Measurements from ENCODE around the gene PARD3. TPM values are rescaled to one million over a fixed set of nuclear protein-coding genes. Genes with fewer than 3 reads are reported as not detected.

The PARD3 gene
- polyA plus RNA-seq, 1 donor from 2014 or later: 12.4 TPM

- TF ChIP-seq MXI1 (conservative IDR thresholded peaks at IDR 0.05; ENCODE audit: poor library complexity, severe bottlenecking): no peak
- TF ChIP-seq EZH2 (IDR thresholded peaks at IDR 0.05; ENCODE audit: borderline replicate concordance, insufficient read depth, low read length, poor library complexity, severe bottlenecking): no peak
- no peak for TF ChIP-seq EP300 (conservative IDR thresholded peaks at IDR 0.05; ENCODE audit: poor library complexity, severe bottlenecking)
- TF ChIP-seq TAF1 (IDR thresholded peaks at IDR 0.05; ENCODE audit: low read depth): no peak
- TF ChIP-seq RAD21 (conservative IDR thresholded peaks at IDR 0.05): no peak
- no peaks in the 10 kb centered on the region for H4K20me1 ChIP-seq (ENCODE audit: insufficient read depth)
- no peaks in the 10 kb centered on the region for H3K36me3 ChIP-seq (ENCODE audit: insufficient read depth, low read length)
- no peak overlapping the region for H3K9ac ChIP-seq (ENCODE audit: low read length)
- H3K27me3 ChIP-seq (ENCODE audit: insufficient read depth, low read depth, low read length): no peaks in the 10 kb centered on the region
- peaks cover 9% of the 10 kb centered on the region for H3K79me2 ChIP-seq (replicated peaks; ENCODE audit: insufficient read depth, low read length)
- H3K9me2 ChIP-seq (ENCODE audit: insufficient read depth, low read length): no peaks in the 10 kb centered on the region
- H2AFZ ChIP-seq (ENCODE audit: low read depth, low read length): no peak overlapping the region
- H3K4me2 ChIP-seq (ENCODE audit: low read length): no peak overlapping the region
- H3K4me3 ChIP-seq (ENCODE audit: low read length): no peak overlapping the region
- H3K9me3 ChIP-seq (ENCODE audit: low read length): no peaks in the 10 kb centered on the region
- H3K27ac ChIP-seq (ENCODE audit: low read length): no peak overlapping the region
- no peaks in the 10 kb centered on the region for H3F3A ChIP-seq (ENCODE audit: insufficient read depth, low read length, poor library complexity, severe bottlenecking)
Measured at GRCh38 chr10:34624323-34625153, 190.6 kb downstream of the PARD3 start.

DNA sequence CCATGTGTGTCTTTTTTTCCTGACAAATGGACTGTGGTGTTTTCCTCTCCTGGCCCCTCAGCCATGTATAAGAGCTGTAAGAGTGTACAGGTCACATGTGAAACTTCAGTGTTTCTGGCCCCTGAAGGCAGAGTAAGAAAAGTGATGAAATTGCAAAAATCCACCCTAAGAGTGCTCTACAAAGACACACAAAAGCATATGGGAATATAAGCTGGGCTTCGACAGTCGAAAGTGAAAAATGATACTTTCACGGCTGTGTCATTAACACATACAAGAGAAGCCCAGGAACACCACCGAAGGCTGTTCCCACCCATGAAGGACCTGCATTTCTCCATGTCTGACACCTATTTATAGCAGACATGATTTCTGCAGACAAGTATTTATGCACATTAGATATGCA, 192.2 kb downstream of the PARD3 start:
- H3K9me3 ChIP-seq (ENCODE audit: low read length): no peaks in the 10 kb centered on the region

More for the DNA sequence above, 192.2 kb downstream of the PARD3 start:
- TF ChIP-seq REST (IDR thresholded peaks at IDR 0.05; ENCODE audit: borderline replicate concordance) (no peak), EZH2 (IDR thresholded peaks at IDR 0.05; ENCODE audit: borderline replicate concordance, insufficient read depth, low read length, poor library complexity, severe bottlenecking) (no peak), EP300 (conservative IDR thresholded peaks at IDR 0.05; ENCODE audit: poor library complexity, severe bottlenecking) (no peak), MXI1 (conservative IDR thresholded peaks at IDR 0.05; ENCODE audit: poor library complexity, severe bottlenecking) (no peak), CTCF (IDR thresholded peaks at IDR 0.05; ENCODE audit: poor library complexity, severe bottlenecking) (no peak), RAD21 (conservative IDR thresholded peaks at IDR 0.05) (no peak), POLR2AphosphoS5 (IDR thresholded peaks at IDR 0.05) (no peak), TAF1 (IDR thresholded peaks at IDR 0.05; ENCODE audit: low read depth) (no peak), SMC3 (conservative IDR thresholded peaks at IDR 0.05; ENCODE audit: poor library complexity) (no peak)
- no peaks in the 10 kb centered on the region for H4K20me1 ChIP-seq (ENCODE audit: insufficient read depth)
- H3F3A ChIP-seq (ENCODE audit: insufficient read depth, low read length, poor library complexity, severe bottlenecking): no peaks in the 10 kb centered on the region
- H3K4me2 ChIP-seq (ENCODE audit: low read length): no peak overlapping the region
- H3K9me2 ChIP-seq (ENCODE audit: insufficient read depth, low read length): no peaks in the 10 kb centered on the region
- no peaks in the 10 kb centered on the region for H3K27me3 ChIP-seq (ENCODE audit: insufficient read depth, low read depth, low read length)
- no peak overlapping the region for H3K4me3 ChIP-seq (ENCODE audit: low read length)
- no peak overlapping the region for H3K27ac ChIP-seq (ENCODE audit: low read length)
- no peaks in the 10 kb centered on the region for H3K36me3 ChIP-seq (ENCODE audit: insufficient read depth, low read length)
- peaks cover 9% of the 10 kb centered on the region for H3K79me2 ChIP-seq (replicated peaks; ENCODE audit: insufficient read depth, low read length)
- H3K9ac ChIP-seq (ENCODE audit: low read length): no peak overlapping the region
- no peak overlapping the region for H2AFZ ChIP-seq (ENCODE audit: low read depth, low read length)
